ENCODE measurements around the gene BRICD5. TPM values are rescaled to one million over a fixed set of nuclear protein-coding genes. Genes with fewer than 3 reads are reported as not detected.

Gene BRICD5
- total and polyA plus RNA-seq, 2 of the 4 experiments (the other 2 are of a cell fraction): 0.18 to 0.94 TPM

GRCh38 chr16:2231016-2231931 is 20.6 kb upstream of the BRICD5 start:
- H2BK5ac ChIP-seq (ENCODE audit: low read depth, low read length, poor library complexity, severe bottlenecking): no peak overlapping the region
- H2AK9ac ChIP-seq (replicated peaks; ENCODE audit: low read depth, low read length, poor library complexity): no peak overlapping the region
- H3K4me3 ChIP-seq (ENCODE audit: insufficient read depth, low read depth, low read length): no peak overlapping the region
- H3K27me3 ChIP-seq (ENCODE audit: control insufficient read depth, insufficient read depth, low read length): peaks cover under 1% of the 10 kb centered on the region; the same call in 1 of the 2 replicates
- no peaks in the 10 kb centered on the region for H3K9me3 ChIP-seq (ENCODE audit: control insufficient read depth, insufficient read depth, low read length)
- POLR2A ChIA-PET (ENCODE audit: unreplicated experiment): no interaction called here
- BruUV-seq (replicated peaks): no TSS peak
- H3K4me1 ChIP-seq (ENCODE audit: control insufficient read depth, insufficient read depth, low read length): peaks cover 4% of the 10 kb centered on the region
- H2AFZ ChIP-seq (replicated peaks; ENCODE audit: low read length, poor library complexity): no peak overlapping the region
- no peak overlapping the region for H3K9ac ChIP-seq (ENCODE audit: low read depth, low read length)
- H3K27ac ChIP-seq (ENCODE audit: insufficient read depth, low read length): no peak overlapping the region
- H2BK120ac ChIP-seq (ENCODE audit: low read depth, low read length): no peak overlapping the region
- intact Hi-C loops (cut with micrococcal nuclease): no loop called here
- in situ Hi-C loops (cut with MboI; ENCODE audit: low sequenced_read_pairs): no loop called here
- no peak for DNase-seq
- no peak overlapping the region for H3K4me2 ChIP-seq (ENCODE audit: low read depth, low read length)
- H4K8ac ChIP-seq (ENCODE audit: low read depth in 2 of 2, low read length in 2 of 2): no peak overlapping the region
- H3K56ac ChIP-seq (ENCODE audit: extremely low read depth, insufficient read depth, low read length): no peak overlapping the region
- H3K4ac ChIP-seq (ENCODE audit: low read depth, low read length): no peak overlapping the region
- H3K79me1 ChIP-seq (ENCODE audit: low read depth in 1 of 2, low read length in 2 of 2): peaks cover 2 to 25% of the 10 kb centered on the region in 2 experiments; a peak in 3 of 4 replicates
- H4K5ac ChIP-seq (ENCODE audit: low read depth, low read length): no peak overlapping the region
- H4K20me1 ChIP-seq (ENCODE audit: insufficient read depth, low read length): peaks cover 24% of the 10 kb centered on the region
- CTCF ChIA-PET: no interaction called here
- no peak for ATAC-seq (ENCODE audit: low read depth)
- H2BK20ac ChIP-seq (ENCODE audit: low read depth, low read length): no peak overlapping the region
- H3K9me1 ChIP-seq (ENCODE audit: insufficient read depth, low read length): peaks cover 6% of the 10 kb centered on the region; the same call in 1 of the 2 replicates
- H2AK5ac ChIP-seq (ENCODE audit: low read depth, low read length): no peak overlapping the region
- no peak overlapping the region for H3K14ac ChIP-seq (replicated peaks; ENCODE audit: low read depth, low read length)
- TF ChIP-seq NFE2L2 (IDR thresholded peaks at IDR 0.05; ENCODE audit: low read depth, low read length): no peak
- no peak for TF ChIP-seq ELK1 (IDR thresholded peaks at IDR 0.05; ENCODE audit: borderline replicate concordance, low read depth, low read length)
- TF ChIP-seq MAFK (IDR thresholded peaks at IDR 0.05; ENCODE audit: low read depth, low read length): no peak
- no peak for TF ChIP-seq CTCF (conservative IDR thresholded peaks at IDR 0.05; ENCODE audit: low read depth, low read length)
- no peak for TF ChIP-seq MXI1 (IDR thresholded peaks at IDR 0.05; ENCODE audit: borderline replicate concordance, low read depth, low read length)
- TF ChIP-seq CHD1 (IDR thresholded peaks at IDR 0.05; ENCODE audit: low read depth, low read length): no peak
- peaks cover 60% of the 10 kb centered on the region for H3K36me3 ChIP-seq (ENCODE audit: control insufficient read depth, insufficient read depth, low read length)
- dilution Hi-C loops (cut with HindIII; ENCODE audit: low sequenced_read_pairs, unreplicated experiment): no loop called here
- H4K91ac ChIP-seq (ENCODE audit: insufficient read depth, low read depth, low read length): no peak overlapping the region
- H3K18ac ChIP-seq (ENCODE audit: low read depth, low read length): no peak overlapping the region
- no peak overlapping the region for H3K23ac ChIP-seq (ENCODE audit: low read depth, low read length)
- 82% methylated on average over 16 of the region's 29 CpGs; no CpG with 5 or more reads in 1 of the 2 experiments for WGBS, 2 experiments (ENCODE audit: extremely low coverage in 2 of 2, insufficient read length in 1 of 2)
- H2BK15ac ChIP-seq (ENCODE audit: low read depth, low read length): no peak overlapping the region

Measured in IMR-90 (cell line).